ENCODE results near the gene HSD11B1L.
"Not testable (repeated sequence)": the region's sequence is repeated elsewhere in the genome, so short reads cannot be mapped to it uniquely, and the experiment has no call there.

The HSD11B1L gene

DNA sequence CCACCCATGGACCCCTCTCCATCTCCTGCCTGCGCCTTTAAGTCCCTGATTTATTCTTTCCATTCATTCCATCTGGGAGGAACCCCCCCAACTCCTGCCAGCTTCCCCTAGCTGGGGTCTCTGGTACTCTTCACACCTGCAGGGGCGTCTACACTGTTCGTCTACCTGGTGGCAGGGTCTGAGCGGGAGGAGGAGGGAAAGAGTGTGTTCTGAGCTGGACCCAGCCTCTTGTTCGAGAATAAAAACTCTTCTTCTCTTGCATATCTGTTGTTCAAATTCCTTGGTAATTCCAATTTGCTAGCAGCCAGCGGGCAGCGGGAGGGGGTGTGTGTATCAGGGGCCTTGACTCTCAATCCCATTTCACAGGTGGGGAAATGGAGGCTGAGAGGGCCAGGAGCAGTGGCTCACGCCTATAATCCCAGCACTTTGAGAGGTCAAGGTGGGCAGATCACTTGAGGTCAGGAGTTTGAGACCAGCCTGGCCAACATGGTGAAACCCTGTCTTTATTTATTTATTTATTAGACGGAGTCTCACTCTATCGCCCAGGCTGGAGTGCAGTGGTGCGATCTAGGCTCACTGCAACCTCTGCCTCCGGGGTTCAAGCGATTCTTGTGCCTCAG lies 7.5 kb downstream of the HSD11B1L start:
- DNase-seq: not testable (repeated sequence)

DNA sequence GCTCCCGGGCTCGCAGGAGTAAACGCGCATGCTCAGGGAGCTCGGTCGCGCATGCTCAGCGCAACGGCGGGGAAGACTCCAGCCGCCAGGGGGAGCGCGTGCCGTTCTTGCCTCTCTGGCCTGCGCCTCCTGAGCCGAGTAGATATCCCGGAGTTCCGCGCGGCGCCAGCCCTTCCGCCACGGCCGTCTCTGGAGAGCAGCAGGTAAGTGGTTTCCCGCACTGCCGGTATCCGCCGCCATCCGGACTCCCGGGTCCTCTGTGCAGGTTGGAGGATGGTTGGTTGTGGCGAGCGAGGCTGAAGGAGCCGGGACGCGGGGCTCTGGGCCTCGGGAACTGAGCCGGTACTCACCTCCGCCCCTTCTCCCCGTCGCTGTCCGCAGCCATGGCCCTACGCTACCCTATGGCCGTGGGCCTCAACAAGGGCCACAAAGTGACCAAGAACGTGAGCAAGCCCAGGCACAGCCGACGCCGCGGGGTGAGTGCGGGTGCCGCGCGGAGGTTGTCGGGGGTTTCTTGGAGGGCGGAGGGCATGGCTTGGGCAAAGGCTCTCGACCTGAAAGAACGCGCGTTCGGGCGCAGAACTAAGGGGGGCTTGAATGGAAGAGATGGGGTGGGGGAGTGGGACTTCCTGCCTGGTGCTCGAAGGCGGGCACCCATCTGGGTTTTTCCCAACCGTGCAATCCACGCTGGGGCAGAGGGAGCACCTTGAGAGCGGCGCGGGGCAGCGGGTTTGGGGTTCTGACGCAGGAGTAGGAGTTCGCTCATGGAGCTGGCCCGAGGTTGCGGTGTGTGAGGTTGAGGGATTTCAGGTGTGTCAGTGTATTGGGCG lies 9.5 kb downstream of the HSD11B1L start, which contains the start of gene RPL36:
TSS of gene RPL36 (plus strand) at position 171 of the 830 bp plus-strand sequence. CDS start at position 384, 213 bp downstream.
- peak; percentile 99 for DNase-seq

DNA sequence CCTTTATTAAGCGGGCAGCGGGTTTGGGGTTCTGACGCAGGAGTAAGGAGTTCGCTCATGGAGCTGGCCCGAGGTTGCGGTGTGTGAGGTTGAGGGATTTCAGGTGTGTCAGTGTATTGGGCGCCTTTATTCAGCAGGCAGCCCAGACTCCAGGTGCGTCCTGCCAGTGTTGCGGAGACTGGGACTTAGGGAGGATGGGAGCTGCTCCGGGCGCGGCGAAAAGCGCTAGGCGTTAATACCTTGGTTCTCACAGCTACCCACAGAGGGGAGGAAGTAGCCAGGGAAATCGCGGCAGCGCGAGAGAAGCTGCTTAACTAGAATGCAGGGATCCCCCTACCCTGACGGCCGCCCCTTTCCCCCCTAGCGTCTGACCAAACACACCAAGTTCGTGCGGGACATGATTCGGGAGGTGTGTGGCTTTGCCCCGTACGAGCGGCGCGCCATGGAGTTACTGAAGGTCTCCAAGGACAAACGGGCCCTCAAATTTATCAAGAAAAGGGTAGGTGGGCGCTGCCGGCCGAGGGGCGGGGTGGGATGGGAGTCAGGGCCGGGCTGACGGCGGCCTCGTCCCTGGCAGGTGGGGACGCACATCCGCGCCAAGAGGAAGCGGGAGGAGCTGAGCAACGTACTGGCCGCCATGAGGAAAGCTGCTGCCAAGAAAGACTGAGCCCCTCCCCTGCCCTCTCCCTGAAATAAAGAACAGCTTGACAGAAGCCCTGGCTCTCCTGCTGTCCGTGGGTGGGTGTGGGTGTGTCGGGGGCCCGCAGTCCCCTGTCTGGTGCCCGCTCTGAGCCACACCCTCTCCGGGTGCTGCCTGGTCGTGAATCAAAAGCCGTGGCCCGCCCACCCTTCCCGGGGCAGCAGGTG lies 10.4 kb downstream of the HSD11B1L start:
- peak; percentile 48 for DNase-seq

DNA sequence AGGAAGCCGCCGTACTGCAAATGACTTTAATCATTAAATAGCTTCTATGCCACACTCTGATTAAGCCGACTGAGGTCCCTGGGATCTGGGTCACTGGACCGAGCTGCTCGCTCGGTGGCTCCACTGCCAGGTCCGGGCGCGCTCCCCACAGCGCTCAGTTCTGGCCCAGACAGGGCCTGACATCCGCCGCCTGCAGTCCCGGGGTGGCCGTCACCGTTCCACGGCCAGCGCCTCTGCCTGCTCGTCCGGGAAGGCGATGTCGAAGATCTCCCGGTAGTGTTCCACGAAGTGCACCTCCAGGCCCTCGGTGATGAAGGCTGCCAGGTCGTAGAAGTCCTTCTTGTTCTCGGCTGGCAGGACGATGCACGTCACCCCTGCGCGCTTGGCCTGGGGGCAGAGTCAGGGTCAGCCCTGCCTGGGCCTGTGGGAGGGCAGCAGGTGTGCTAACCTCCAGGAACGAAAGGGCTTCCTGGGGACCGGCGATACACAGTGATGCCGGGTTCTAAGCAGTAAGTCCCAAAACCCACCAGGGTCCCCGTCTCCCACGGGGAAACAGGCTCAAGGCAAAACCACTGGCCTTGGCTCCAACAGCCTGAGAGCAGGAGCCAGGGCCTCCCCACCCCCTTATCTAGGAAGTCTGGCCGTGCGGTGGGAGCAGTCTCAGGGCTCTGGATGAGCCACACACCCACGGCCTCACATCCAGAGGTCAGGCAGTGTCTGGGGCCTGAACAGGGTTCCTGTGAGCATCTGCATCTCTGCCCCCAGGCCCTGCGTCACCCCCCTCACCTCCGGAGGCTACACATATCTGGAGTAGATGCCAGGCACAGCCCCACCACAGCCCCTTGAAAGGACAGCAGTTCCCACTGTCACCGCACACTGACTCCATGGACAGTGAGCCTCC lies 11.2 kb downstream of the HSD11B1L start:
- DNase-seq: no peak

DNA sequence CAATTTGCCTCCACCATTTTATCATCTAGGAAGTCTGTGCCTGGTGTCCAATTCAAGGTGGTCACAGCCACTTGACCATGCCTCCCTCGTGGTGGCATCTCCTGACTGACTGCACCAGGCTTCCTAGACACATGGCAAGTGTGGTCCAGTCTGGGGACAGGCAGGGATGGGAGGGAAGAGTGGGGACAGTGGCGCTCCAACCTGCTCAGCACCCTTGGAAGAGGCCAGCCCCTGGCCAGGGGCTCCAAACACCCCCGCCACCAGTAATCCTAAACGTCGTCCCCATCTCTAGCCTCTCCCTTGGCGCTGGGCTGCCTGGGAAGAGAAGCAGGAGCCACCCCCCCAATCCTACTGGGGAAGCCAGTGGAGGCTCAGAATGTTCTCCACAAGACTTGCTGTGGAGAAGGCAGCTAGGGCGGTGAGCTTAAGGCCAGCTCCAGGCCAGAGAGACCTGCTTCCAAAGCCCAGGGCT lies 11.9 kb downstream of the HSD11B1L start:
- DNase-seq: no peak

DNA sequence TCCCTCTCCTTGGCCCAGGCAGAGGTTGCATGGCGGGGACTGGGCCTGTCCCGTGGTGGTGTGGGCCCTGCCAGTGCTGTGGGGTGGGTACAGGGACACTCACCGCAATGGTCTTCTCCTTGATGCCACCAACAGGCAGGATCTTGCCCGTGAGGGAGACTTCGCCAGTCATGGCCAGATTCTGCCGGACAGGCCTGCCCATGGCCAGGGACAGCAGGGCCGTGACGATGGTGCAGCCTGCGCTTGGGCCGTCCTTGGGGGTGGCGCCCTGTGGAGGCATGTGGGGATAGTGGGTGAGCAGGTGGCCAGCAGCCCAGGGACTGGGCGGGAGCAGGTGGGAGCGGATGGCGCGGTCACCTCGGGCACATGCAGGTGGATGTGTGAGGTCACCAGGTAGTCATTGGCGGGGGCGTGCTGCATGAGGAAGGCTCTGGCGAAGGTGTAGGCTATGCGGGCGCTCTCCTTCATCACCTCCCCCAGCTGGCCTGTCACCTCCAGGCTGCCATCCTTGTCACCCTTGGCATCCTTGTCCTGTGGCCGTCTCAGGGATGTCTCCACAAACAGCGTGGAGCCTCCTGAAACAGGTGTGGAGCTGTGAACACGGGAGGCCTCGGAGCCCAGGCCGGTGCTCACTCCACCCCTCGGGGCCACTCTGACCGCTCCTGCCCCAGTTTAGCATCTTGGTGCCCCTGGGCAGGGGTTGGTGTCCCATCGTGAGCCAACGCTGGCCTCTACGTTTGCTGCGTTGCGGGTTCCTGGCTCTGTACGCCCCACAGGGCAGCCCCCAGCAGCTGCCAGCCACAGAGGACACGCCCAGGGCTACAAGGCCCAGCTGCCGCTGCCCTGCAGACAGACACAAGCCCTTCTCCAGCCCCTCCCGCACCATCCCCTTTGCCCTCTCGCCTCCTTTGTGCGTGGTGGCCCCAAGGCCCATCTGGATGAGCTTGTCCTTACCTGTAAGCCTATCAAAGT lies 12.7 kb downstream of the HSD11B1L start:
- no peak for DNase-seq

DNA sequence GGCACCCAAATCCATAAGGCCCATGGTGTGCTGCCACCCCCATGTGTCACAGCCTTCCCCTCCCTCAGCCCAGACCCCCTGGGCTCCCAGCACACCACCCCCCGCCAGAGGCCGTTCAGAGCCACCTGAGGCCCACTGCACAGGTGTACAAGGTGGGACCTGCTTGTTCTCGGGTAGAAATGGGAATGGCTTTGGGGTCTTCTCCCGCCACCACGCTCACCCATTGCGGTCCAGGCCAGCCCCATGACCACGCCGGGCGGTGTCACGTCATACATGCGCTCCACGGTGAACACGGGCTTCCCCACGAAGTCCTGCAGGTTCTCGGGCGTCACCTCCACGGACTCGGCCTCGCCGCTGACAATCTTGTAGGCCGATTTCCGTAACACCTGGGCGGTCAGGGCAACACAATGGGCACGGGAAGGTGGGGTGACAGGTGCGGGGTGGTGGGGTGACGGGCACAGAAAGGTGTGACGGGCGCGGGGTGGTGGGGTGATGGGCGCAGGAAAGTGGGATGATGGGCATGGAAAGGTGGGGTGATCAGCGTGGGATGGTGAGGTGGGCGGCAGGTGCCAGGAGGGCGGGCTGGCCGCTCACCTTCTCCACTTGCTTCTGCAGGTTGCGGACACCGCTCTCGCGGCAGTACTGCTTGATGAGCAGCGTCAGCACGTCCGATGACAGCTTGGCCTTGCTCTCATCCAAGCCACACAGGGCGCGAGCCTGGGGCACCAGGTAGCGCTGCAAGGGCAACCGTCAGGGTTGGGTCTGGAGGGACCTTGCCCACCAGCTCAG lies 13.5 kb downstream of the HSD11B1L start:
- no peak for DNase-seq

DNA sequence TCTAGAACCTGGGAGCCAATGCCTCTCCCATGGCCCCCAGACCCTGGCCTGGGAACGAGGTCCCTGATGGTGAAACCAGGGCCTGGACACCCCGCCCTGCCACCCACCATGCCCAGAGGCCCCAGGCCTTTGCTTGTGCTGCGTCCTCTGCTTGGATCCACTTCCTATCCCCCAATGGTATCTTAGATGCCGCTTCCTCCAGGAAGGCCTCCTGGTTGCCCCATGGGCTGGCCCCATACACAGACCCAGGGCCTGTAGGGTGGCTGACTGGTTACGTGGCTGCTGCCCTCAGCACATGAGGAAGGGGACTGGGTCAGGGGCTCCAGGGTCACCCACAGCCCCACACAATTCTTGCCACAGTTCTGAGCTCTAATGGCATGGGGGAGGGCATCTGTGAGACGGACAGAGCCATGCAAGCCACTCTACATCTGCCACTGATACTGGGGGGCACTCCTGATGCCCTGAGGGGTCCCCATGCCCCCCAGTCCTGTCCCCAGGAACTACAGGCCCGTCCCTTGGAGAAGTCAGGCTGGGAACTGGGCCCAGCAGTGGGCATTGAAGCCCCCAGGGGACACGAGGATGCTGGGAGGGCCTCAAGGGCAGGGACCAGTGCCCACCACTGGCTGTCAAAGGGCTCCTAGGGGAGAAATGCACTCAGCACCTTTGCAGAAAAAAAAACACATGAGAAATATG lies 14.3 kb downstream of the HSD11B1L start:
- no peak for DNase-seq

DNA sequence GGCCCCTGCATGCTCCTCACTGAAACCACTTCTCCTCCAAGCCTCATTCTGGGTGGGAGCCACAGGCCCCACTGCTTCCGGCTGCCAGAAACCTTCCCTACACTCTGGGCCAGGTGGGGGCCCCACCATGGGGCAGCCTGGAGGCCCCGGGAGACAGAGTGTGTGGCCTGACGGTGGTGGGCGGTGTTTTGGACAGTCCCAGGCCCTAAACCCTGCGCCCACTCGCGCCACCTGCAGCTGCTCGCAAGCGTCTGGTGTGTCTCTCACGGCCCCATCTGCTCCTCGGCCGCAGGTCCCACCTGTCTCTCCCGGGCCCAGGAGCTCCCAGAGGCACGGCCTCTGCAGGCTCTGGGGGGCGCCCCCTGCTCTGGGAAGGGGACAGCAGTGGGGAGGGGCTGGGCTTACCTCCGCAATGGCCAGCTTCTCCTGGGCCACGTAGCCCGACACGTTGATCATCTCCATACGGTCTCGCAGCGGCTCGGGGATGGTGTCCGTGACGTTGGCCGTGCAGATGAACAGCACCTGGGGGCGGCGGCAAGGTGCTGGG lies 14.9 kb downstream of the HSD11B1L start:
- DNase-seq: no peak

DNA sequence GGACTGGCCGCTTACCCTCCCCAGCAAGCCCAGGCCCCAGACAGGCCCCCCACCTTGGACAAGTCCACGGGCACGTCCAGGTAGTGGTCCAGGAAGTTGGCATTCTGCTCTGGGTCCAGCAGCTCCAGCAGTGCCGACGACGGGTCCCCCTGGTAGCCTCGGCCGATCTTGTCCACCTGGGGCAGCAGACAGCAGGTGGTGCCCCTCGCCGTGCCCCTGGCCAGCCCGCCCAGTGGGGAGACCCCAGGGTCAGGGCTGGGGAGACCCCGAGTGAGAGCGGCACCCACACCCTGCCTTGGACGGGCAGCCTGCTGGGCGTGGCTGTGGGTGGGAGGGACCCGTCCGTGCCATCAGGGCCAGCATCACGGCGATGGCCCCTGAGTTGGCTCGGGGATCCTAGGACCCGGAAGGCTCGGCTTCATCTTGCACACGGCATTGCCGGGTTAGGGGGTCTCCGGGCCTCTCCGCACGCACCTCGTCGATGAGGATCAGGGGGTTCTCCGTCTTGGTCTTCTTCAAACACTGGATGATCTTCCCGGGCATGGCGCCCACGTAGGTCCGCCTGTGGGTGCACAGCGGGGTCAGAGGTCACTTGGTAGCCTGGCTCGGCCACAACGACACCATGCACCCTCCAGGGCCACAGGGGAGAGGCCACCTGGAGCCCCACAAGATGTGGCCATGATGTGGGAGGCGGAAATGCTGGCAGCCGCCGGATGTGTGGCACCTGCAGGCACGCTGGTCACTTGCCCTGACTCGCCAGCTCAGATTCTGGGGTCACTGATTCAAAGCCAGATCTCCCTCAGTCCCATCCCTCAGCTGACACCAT lies 15.6 kb downstream of the HSD11B1L start:
- DNase-seq: no peak

DNA sequence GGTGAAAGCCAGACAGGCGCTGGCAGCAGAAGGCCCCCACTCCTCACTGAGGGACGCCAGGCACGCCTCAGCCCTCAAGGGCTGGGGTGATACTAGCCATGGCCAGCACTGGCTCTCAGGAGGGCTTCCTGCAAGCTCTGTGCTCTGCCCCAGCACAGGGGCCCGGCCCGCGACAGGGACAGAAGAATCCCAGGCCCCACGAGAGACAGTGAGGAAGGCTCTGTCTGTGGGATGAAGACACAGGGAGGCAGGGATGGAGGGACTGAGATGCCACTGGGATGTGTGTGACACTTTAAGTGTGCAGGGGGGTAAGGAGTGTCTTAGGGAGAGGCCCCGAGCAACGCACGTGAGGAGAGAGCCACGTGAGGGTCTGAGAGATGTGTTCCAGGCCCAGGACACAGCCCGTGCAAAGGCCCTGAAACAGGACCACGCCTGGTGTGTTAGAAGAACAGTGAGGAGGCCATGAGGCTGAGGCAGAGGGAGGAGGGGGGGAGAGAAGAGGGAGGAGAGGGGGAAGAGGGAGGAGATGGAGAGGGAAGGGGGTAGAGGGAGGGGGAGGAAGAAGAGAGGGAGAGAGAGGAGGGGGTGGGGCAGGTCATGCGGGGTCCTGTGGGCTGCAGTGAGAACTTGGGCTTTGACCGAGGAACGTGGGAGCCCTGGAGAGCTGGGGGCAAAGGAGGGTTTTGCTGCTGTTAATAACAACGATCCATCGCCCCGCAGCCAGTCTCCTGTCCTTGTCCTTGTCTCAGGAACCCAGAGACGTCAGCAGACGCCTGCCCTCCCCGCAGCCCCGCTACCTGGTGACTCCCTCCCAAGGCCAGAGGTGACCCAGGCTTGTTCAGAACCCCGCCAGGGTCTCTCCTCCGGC lies 16.4 kb downstream of the HSD11B1L start:
- DNase-seq: no peak

DNA sequence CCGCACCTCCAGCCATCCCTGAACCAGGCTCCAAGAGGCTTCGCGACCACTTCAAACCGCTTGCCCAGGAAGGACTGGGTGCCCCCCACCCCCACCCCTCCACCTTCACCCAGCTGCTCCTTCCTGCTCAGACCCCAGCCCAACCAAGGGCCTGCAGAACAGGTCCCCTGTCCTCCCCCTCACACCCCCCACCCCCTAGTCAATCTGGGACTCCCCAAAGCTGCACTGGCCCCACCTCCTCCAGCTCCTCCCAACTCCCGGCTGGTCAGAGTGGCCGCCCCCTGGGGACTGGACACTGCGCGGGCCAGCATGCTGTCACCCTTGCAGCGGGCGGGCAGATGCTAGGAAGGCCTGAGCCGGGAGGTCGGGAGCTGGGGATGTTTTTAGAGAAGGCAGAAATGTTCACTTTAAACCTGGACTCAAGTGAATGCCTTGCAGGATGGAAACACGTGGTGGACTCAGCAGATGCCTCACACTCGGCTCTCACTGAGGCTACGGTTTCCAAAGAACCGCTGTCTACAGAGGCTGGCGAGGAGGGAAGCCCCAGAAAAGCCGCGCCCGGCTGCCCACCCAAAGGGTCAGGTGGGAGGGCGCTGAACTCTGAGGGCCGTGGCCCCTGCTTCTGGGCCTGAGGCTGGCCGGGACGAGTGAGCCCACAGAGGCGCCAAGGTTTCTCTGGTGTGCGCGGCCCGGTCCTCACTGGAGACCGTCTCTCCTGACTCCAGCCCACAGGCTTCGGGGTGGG lies 17.2 kb downstream of the HSD11B1L start:
- DNase-seq: no peak

DNA sequence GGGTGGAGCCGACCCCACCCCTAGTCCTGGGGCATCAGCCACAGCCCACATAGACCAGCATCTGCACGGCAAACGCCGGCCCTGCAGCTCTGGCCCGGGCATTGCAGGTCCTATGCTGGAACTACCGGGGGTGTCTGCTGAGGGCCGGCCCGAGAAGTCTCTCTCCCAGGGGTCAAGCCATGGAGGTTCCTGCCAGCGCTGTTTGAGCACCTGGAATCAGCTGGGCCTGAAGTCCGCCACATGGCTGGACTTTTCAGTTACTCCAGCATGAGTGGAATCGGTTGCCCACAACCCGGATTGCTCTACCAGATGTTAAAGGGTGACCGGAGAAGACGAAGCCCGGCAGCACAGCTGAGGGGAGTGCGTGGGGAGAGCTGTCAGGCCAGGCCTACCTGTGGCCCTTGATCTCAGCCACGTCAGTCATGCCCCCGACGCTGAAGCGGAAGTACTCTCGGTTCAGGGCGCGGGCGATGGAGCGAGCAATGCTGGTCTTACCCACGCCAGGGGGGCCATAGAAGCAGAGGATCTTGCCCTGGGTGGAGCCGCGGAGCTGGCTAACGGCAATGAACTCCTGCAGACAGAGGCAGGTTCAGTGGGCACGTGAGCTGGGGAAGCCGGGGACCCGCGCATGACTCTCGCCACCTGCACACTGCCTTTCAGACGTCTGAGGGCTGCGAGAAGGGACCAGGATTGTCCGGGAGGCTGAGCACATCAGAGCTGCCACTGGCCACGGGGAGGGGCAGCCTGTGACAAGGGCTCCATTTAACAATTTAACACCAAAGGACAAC lies 18.0 kb downstream of the HSD11B1L start:
- DNase-seq: no peak

DNA sequence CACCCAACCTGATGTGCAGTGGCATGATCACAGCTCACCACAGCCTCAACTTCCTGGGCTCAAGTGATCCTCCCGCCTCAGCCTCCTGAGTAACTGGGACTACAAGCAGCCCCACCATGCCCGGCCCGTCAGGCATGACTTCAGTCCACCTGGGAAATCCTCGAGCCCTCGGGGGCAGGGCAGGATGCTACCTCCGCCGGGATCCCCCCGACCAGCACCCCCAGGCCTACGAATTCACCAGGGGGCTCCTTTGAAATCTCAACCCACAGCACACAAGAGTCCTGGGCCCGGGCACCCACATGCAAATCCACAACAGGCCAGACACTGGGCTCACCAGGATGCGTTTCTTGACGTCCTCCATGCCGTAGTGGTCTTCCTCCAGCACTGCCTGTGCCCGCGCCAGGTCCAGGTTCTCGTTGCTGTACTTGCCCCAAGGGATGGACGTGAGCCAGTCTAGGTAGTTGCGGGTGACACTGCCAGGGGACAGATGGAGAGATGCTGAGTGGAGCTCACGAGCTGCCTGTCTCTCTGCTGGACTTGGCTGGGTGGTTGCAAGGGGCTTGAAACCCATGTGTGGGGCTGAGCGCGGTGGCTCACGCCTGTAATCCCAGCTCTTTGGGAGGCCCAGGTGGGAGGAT lies 19.7 kb downstream of the HSD11B1L start:
- no peak for DNase-seq

DNA sequence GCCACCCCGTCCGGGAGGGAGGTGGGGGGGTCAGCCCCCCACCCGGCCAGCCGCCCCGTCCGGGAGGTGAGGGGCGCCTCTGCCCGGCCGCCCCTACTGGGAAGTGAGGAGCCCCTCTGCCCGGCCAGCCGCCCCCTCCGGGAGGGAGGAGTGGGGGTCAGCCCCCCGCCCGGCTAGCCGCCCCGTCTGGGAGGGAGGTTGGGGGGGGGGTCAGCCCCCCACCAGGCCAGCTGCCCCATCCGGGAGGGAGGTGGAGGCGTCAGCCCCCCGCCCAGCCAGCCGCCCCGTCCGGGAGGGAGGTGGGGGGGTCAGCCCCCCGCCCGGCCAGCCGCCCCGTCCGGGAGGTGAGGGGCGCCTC lies 21.2 kb downstream of the HSD11B1L start:
- not testable (repeated sequence) for DNase-seq

Measured in eye (tissue), 1 donor.